Measurements from ENCODE around the gene LYSMD2.

GRCh38 chr15:51696566-51696965 lies 40.9 kb downstream of the LYSMD2 start:
- TF ChIP-seq TEAD4 (IDR thresholded peaks at IDR 0.05; ENCODE audit: borderline replicate concordance, insufficient read depth): no peak
- TF ChIP-seq MXI1 (IDR thresholded peaks at IDR 0.05; ENCODE audit: low read depth, low read length): no peak
- no peak for TF ChIP-seq POLR2AphosphoS5 (IDR thresholded peaks at IDR 0.05; ENCODE audit: low read depth, low read length)
- TF ChIP-seq EP300 (IDR thresholded peaks at IDR 0.05; ENCODE audit: borderline replicate concordance in 1 of 2, low read depth in 1 of 2, low read length in 1 of 2): no peak
